Keratinocyte (primary cell): ENCODE measurements around the gene MEG3.
"Not testable (repeated sequence)": the region's sequence is repeated elsewhere in the genome, so short reads cannot be mapped to it uniquely, and the experiment has no call there.

Source experiments
- EZH2 ChIP-seq: IDR thresholded peaks from one replicate; pipeline ENCODE4 v1.6.1; 2012; ENCODE audit warnings: inconsistent platforms, mild to moderate bottlenecking, low read length, moderate library complexity
- TF ChIP-seq, protein P1 (sequence below), 3 experiments: IDR thresholded peaks in 1 of 3; conservative IDR thresholded peaks in 1 of 3; optimal IDR thresholded peaks in 1 of 3; 2 replicates in 2 of 3; 3 replicates in 1 of 3; pipeline versions ENCODE3 to v1.5.1; 2011; ENCODE audit warnings: low read length in 3 of 3, mild to moderate bottlenecking in 3 of 3, moderate library complexity in 2 of 3, control low read depth in 1 of 3, inconsistent platforms in 1 of 3; ENCODE audit not compliant: insufficient read depth in 2 of 3; ENCODE audit errors: extremely low read depth in 1 of 3

DNA sequence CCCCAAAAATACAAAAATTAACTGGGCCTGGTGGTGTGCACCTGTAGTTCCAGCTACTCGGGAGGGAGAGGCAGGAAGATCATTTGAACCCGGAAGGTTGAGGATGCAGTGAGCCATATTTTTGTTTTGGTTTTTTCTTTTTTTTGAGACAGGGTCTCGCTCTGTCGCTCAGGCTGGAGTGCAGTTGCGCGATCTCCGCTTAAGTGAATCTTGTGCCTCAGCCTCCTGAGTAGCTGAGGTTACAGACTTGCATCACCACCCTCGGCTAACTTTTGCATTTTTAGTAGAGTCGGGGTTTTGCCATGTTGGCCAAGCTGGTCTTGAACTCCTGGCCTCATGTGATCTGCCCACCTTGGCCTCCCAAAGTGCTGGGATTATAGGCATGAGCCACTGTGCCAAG is 24.5 kb upstream of the MEG3 start:
- TF ChIP-seq, protein P1, sequence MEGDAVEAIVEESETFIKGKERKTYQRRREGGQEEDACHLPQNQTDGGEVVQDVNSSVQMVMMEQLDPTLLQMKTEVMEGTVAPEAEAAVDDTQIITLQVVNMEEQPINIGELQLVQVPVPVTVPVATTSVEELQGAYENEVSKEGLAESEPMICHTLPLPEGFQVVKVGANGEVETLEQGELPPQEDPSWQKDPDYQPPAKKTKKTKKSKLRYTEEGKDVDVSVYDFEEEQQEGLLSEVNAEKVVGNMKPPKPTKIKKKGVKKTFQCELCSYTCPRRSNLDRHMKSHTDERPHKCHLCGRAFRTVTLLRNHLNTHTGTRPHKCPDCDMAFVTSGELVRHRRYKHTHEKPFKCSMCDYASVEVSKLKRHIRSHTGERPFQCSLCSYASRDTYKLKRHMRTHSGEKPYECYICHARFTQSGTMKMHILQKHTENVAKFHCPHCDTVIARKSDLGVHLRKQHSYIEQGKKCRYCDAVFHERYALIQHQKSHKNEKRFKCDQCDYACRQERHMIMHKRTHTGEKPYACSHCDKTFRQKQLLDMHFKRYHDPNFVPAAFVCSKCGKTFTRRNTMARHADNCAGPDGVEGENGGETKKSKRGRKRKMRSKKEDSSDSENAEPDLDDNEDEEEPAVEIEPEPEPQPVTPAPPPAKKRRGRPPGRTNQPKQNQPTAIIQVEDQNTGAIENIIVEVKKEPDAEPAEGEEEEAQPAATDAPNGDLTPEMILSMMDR (optimal IDR thresholded peaks at IDR 0.05 in 1 of 3, IDR thresholded peaks at IDR 0.05 in 1 of 3, conservative IDR thresholded peaks at IDR 0.05 in 1 of 3; ENCODE audit: extremely low read depth in 1 of 3, insufficient read depth in 2 of 3, low read length in 3 of 3), result not testable (repeated sequence)
- TF ChIP-seq EZH2, result not testable (repeated sequence)
